ENCODE data around the gene SPSB2.
A peak's percentile ranks its signal among the peaks of the same experiment; 100 is the strongest.
"Not testable (repeated sequence)": the region's sequence is repeated elsewhere in the genome, so short reads cannot be mapped to it uniquely, and the experiment has no call there.

SPSB2 gene, protein sequence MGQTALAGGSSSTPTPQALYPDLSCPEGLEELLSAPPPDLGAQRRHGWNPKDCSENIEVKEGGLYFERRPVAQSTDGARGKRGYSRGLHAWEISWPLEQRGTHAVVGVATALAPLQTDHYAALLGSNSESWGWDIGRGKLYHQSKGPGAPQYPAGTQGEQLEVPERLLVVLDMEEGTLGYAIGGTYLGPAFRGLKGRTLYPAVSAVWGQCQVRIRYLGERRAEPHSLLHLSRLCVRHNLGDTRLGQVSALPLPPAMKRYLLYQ

GRCh38 chr12:6873094-6874014 lies at the start of gene SPSB2:
TSS of gene SPSB2 (minus strand) at chr12:6873303. CDS start at chr12:6872901, 402 bp downstream.
- DNase-seq (ENCODE audit: extremely low spot score, insufficient read length, low read depth) (peak; percentile 92), FAIRE-seq (peak; percentile 87)

DNA sequence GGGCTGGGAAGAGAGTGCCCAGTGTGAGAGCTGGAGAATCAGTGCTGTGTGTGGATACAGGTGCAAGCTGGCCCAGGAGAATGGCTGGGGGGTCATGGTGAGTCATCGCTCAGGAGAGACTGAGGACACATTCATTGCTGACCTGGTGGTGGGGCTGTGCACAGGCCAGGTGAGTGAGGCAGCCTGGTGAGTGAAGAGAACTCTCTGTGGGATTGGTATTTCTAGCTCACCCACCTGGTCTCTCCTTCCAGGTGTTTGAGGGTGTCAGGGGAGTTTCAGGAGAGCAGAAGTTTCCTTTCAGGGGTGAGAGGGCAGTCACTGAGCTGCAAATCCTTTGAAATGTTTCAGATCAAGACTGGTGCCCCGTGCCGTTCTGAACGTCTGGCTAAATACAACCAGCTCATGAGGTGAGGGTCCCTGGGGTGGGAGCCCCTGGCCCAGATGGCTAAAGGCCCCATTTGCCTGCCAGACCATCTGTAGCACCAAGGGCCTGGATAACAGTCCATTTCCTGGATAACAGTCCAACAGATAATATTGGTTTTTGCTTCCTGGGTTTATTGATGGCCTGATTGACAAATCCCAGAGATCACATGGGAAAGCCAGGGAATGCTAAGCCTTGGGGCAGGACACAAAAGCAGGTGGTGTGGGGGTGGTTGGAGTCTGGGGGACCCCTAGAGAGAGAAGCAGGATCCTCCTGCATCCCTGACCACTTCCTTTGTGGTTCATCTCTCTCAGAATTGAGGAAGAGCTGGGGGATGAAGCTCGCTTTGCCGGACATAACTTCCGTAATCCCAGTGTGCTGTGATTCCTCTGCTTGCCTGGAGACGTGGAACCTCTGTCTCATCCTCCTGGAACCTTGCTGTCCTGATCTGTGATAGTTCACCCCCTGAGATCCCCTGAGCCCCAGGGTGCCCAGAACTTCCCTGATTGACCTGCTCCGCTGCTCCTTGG lies 49.2 kb upstream of the SPSB2 start:
- no peak for DNase-seq (ENCODE audit: extremely low spot score, insufficient read length, low read depth)

GRCh38 chr12:6921539-6921938 lies 48.4 kb upstream of the SPSB2 start:
- FAIRE-seq (no peak), DNase-seq (ENCODE audit: extremely low spot score, insufficient read length, low read depth) (no peak)

More for the DNA sequence above, 49.2 kb upstream of the SPSB2 start:
- FAIRE-seq, result no peak

DNA sequence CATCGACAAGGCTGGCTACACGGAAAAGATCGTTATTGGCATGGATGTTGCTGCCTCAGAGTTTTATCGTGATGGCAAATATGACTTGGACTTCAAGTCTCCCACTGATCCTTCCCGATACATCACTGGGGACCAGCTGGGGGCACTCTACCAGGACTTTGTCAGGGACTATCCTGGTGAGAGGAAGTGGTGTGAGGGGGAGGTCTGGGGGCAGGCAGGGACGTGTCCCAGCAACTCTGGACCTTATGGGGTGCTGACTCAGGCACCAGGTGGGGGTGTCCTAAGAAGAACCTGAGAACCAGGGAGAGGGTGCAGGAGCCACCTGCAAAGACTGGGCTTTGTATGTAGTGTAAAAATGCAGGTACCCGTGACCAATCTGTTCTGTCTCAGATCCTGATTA lies 46.5 kb upstream of the SPSB2 start:
- DNase-seq (ENCODE audit: extremely low spot score, insufficient read length, low read depth) (no peak), FAIRE-seq (no peak)

DNA sequence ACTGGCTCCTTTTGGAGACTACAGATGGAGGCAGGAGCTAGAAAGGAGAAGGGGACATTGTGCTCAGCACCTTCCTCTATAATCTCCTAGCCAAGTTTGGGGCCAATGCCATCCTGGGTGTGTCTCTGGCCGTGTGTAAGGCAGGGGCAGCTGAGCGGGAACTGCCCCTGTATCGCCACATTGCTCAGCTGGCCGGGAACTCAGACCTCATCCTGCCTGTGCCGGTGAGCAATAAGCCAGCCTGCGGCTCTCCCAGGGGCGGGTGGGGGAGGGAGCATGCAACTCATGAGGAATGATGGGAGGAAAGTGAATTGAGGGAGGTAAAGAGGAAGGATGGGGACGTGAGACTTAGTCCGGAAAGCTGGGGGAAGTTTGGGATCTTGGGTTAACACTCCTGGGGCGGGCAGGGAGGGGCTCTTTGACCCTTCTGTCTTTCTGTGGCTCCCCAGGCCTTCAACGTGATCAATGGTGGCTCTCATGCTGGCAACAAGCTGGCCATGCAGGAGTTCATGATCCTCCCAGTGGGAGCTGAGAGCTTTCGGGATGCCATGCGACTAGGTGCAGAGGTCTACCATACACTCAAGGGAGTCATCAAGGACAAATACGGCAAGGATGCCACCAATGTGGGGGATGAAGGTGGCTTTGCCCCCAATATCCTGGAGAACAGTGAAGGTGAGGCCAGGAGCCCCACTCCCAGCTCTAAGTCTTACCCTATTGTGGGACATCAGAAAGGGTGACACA lies 44.6 kb upstream of the SPSB2 start:
- no peak for FAIRE-seq
- DNase-seq (ENCODE audit: extremely low spot score, insufficient read length, low read depth), result no peak

- no peak for DNase-seq (ENCODE audit: extremely low spot score, insufficient read length, low read depth)
- FAIRE-seq, result no peak
These were observed 43.5 kb upstream of the SPSB2 start for GRCh38 chr12:6916426-6917200.

GRCh38 chr12:6915789-6916285 lies 42.7 kb upstream of the SPSB2 start:
- FAIRE-seq (no peak), DNase-seq (ENCODE audit: extremely low spot score, insufficient read length, low read depth) (no peak)

DNA sequence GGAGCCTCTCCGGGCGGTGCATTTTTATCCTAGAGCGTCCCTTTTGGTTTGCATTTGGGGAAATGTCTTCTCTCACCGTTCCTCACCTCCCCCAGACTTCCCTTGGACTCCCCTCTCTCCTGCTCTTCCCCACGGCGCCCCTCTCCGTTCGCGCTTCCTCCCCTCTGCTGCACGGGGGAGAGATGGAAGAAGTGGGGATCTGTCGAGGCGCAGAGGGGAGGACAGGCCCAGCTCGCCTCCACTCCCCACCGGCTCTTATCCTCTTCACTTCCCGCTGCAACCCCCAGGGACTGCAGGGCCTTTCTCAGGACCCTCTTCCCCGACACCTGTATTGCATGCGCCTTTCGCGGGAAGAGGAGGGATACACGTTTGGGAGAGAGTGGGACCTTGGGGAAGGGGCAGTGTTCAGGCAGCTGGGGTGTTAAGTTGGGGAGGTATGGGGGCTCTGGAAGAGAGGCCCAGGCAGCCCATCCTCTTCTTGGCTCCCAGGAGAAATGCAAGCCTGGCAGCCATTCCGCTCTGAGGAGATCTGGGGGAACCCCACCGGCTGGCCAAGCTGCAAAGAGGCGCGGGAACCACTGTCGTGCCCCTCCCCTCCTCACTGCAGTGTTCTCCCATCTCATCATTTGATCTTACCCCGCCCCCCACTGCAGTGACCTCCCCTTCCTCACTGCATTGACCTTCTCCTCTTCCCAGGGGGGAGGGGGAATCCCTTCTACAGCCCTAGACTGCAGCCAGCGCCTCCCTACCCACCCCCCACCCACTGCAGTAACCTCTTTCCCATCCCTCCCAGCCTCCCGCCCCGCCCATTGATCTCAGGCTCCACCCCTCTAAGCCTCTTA lies 42.1 kb upstream of the SPSB2 start:
- no peak for DNase-seq (ENCODE audit: extremely low spot score, insufficient read length, low read depth)

DNA sequence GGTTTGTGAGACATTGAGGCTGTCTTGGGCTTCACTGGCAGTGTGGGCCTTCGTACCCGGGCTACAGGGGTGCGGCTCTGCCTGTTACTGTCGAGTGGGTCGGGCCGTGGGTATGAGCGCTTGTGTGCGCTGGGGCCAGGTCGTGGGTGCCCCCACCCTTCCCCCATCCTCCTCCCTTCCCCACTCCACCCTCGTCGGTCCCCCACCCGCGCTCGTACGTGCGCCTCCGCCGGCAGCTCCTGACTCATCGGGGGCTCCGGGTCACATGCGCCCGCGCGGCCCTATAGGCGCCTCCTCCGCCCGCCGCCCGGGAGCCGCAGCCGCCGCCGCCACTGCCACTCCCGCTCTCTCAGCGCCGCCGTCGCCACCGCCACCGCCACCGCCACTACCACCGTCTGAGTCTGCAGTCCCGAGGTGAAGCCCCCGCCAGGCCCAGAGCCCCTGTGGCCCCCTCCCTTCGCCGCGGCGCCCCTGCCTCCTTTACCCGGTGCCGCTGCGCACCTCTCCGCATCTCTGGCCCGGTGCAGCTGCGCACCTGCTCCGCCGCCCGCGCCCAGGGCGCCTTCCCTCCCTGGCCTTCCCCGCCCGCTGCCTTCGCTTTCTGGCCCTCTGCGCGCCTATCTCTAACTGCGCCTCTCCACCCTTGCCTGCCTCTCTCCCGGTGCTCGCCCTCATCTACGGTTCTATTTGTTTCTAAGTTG lies 41.3 kb upstream of the SPSB2 start, which contains the start of gene ENO2:
TSS of gene ENO2 (plus strand) at position 335 of the 701 bp plus-strand sequence. CDS start 1,253 bp downstream, outside the sequence.
- DNase-seq (ENCODE audit: extremely low spot score, insufficient read length, low read depth), result peak; percentile 77
- peak; percentile 45 for FAIRE-seq

More for the DNA sequence above, 42.1 kb upstream of the SPSB2 start:
- peak; percentile 75 for FAIRE-seq

GRCh38 chr12:6912164-6912935 lies 39.2 kb upstream of the SPSB2 start:
- DNase-seq (ENCODE audit: extremely low spot score, insufficient read length, low read depth) (no peak), FAIRE-seq (no peak)

GRCh38 chr12:6909421-6910145 lies 36.5 kb upstream of the SPSB2 start:
- DNase-seq (ENCODE audit: extremely low spot score, insufficient read length, low read depth) (no peak), FAIRE-seq (no peak)

GRCh38 chr12:6908141-6908540 lies 35.0 kb upstream of the SPSB2 start:
- DNase-seq (ENCODE audit: extremely low spot score, insufficient read length, low read depth); FAIRE-seq: not testable (repeated sequence)

DNA sequence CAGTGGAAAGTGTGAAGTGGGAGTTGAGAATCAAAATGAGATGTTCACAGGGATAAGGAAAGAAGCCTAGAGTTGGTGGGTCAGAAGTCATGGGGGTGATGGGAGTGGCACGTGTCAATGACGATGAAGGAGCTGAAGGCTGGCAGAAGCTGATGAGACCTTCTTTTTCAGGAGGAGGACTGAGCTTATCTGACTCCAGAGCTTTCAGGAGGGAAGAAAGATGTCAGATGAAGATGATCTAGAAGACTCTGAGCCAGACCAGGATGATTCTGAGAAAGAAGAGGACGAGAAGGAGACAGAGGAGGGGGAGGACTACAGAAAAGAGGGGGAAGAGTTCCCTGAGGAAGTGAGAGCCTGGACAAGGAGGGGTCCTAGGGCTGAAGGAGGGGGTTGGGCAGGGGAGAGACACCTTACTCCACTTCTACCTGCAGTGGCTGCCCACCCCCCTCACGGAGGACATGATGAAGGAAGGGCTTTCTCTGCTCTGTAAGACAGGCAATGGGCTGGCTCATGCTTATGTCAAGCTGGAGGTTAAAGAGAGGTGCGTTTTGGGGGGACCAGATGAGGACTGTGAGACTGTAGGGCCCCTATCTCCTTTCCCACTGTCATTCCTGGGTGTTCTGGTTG lies 32.4 kb upstream of the SPSB2 start:
- FAIRE-seq, result no peak
- no peak for DNase-seq (ENCODE audit: extremely low spot score, insufficient read length, low read depth)

DNA sequence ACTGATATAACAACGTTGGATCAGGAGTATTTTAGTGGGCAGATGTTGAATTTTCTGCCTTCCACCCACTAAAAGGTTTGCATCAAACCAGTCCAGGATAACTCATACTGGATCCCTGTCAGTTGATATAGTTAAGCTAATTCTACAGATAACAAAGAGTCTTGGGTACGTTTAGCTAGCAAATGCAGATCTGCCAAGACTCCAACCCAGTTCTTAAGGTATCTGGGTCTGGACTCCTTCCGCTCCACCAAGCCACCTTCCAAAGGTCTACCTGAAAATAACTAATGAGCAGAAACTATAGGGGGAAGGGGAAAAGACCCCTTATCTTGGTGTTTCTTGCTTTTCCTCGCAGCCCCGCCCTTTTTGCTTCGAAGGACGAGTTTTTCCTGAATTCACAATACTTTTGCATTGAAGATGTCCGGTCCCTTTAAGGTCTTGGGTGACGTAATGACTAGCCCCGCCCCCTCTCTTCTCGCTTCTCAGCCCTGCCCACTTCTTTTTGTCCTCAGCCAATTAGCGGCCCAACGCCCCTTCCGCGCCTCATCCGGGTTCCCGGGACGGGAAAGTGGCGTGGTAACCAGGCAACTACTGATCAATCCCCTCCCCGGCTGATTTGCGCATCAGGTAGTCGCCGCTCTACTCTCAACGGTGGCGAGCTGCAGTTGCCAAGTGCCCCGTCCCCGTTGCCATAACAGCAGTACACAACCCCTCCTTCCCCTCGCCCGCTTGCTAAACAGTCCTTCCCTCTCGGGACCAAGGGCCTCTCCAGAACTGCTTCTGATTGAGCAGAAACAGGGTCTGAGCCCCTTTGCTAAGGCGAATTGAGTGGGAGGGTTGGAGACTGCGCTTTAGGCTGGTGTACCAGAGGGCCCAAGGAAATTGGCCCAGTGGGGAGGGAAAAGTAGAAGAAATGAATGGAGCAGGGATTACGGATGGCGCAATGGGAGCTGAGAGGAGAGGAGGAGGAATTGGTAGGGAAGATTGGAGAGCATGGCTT lies 31.5 kb upstream of the SPSB2 start, which contains the start of gene LRRC23:
TSS of gene LRRC23 (plus strand) at position 543 of the 997 bp plus-strand sequence. CDS start 812 bp downstream, outside the sequence.
- DNase-seq (ENCODE audit: extremely low spot score, insufficient read length, low read depth) (peak; percentile 93), FAIRE-seq (peak; percentile 99)
